HepG2 (cell line): ENCODE measurements around the gene SI. TPM values are rescaled to one million over a fixed set of nuclear protein-coding genes. Genes with fewer than 3 reads are reported as not detected.

Experiments
- JUN ChIP-seq: sonication (generic); formaldehyde crosslinking; IDR thresholded peaks from 2 replicates; pipeline ENCODE4 v1.4.0; 2020; ENCODE audit warnings: mild to moderate bottlenecking, missing genetic modification reagents
- YY1 ChIP-seq: IDR thresholded peaks from 2 replicates; pipeline ENCODE4 v1.6.1; 2011; ENCODE audit warnings: low read length, low read depth, moderate library complexity, mild to moderate bottlenecking; ENCODE audit not compliant: insufficient read depth, insufficient replicate concordance
- polyA plus RNA-seq, 8 experiments: library from polyadenylated mRNA; depleted of rRNA in 3 of 8; stranded (reverse) in 7 of 8; unstranded in 1 of 8; fragments of >200 nt; fragmentation: Illumina TruSeq in 4 of 8; extraction: Trizol in 4 of 8; gene quantifications; 2 replicates each; pipeline versions ENCODE4 v1.2.1 to v1.2.3, GENCODE V29; 2011 to 2016; ENCODE audit warnings: low read depth in 4 of 8, missing spikeins in 1 of 8, mixed read lengths in 1 of 8; ENCODE audit not compliant: insufficient read depth in 1 of 8
- small RNA-seq, 3 experiments: library from RNA; depleted of rRNA; stranded (forward); fragments of <200 nt; gene quantifications; one replicate each; pipeline ENCODE3, GENCODE V24; 2012; ENCODE audit warnings: low read depth in 2 of 3, low replicate concordance in 1 of 3; ENCODE audit not compliant: insufficient read length in 3 of 3, insufficient read depth in 2 of 3
- total RNA-seq, 5 experiments: library from RNA; depleted of rRNA; stranded (reverse); fragments of >200 nt; fragmentation: Illumina TruSeq; extraction: Trizol; gene quantifications; 2 replicates each; pipeline ENCODE4 v1.2.3, GENCODE V29; 2016; ENCODE audit warnings: low read depth in 1 of 5

The SI gene
- total and polyA plus RNA-seq, 2 of the 13 experiments (the other 11 are each of a cell fraction or from before 2014, with no cell fraction given) = not detected

- TF ChIP-seq YY1 = no peak
- TF ChIP-seq JUN = no peak
Observed at GRCh38 chr3:164929642-164930041, 148.7 kb downstream of the SI start (continued).

Small RNA genes within 50 kb of the gene (small RNA-seq; reads per million reads assigned to genes)
- 0 reads per million in 3 experiments for gene RF00019

Other genes starting within 250 kb of the SI start
- gene SLITRK3, start 117.9 kb upstream of the SI start, total RNA-seq (2016; rRNA removed; fragmentation: Illumina TruSeq; extraction: Trizol) = not detected in 2 replicates
- not detected in 2 replicates for gene SLITRK3, start 117.9 kb upstream of the SI start, polyA plus RNA-seq (2011; rRNA removed)